Calu3 (cell line): ENCODE results near the gene MYEOV. TPM values are rescaled to one million over a fixed set of nuclear protein-coding genes. Genes with fewer than 3 reads are reported as not detected.

ENCODE experiments used
- BruUV-seq: library from RNA; stranded (reverse); fragments of 400-500 nt; replicated peaks from 2 replicates; lab custom pipeline; 2021; lab: Mats Ljungman, UMichigan
- CTCF ChIA-PET: fragments of 300-600 bp; sonication (Branson Sonifier 250); formaldehyde crosslinking; loops from one replicate; lab custom pipeline; 2022; ENCODE audit warnings: antibody characterized with exemption; lab: Charles Lee
- DNase-seq: peaks from one replicate; pipeline ENCODE4 v3.0.0; 2022
- H3K27ac Mint-ChIP-seq: one replicate; pipeline ENCODE4 v1.8.0; 2022; ENCODE audit warnings: mixed read lengths; ENCODE audit not compliant: unreplicated experiment
- H3K27me3 Mint-ChIP-seq: one replicate; pipeline ENCODE4 v1.8.0; 2022; ENCODE audit warnings: mixed read lengths; ENCODE audit not compliant: unreplicated experiment
- H3K36me3 Mint-ChIP-seq: one replicate; pipeline ENCODE4 v1.8.0; 2022; ENCODE audit warnings: mild to moderate bottlenecking, moderate library complexity, mixed read lengths; ENCODE audit not compliant: insufficient read depth, unreplicated experiment
- H3K4me1 Mint-ChIP-seq: one replicate; pipeline ENCODE4 v1.8.0; 2022; ENCODE audit warnings: mild to moderate bottlenecking, low read depth, mixed read lengths; ENCODE audit not compliant: unreplicated experiment
- H3K4me3 Mint-ChIP-seq: one replicate; pipeline ENCODE4 v1.8.0; 2022; ENCODE audit warnings: mild to moderate bottlenecking, low read depth, moderate library complexity, mixed read lengths; ENCODE audit not compliant: unreplicated experiment
- H3K9me3 Mint-ChIP-seq: one replicate; pipeline ENCODE4 v1.8.0; 2022; ENCODE audit warnings: low read depth, mixed read lengths; ENCODE audit not compliant: unreplicated experiment
- intact Hi-C: fragments of 100-400 bp; cut with micrococcal nuclease; formaldehyde crosslinking; loops from one replicate; pipeline ENCODE4 v1.10.0; 2022; ENCODE audit not compliant: unreplicated experiment
- total RNA-seq: library from RNA; stranded (reverse); gene quantifications from 2 replicates; pipeline ENCODE4 v1.2.3, GENCODE V29; 2022
- TF ChIP-seq, protein P1 (sequence below): fragments of 200-600 bp; IDR thresholded peaks from one replicate; pipeline ENCODE4 v1.8.0; 2022; ENCODE audit warnings: antibody characterized with exemption; ENCODE audit not compliant: unreplicated experiment

Gene MYEOV
- total RNA-seq, 1 experiment from 2014 or later: 79.9 TPM

GRCh38 chr11:69302447-69303020 lies 8.6 kb downstream of the MYEOV start:
- BruUV-seq: no TSS peak
- peak overlapping the region; percentile 0 for H3K4me3 Mint-ChIP-seq
- H3K4me1 Mint-ChIP-seq: peaks cover 79% of the 10 kb centered on the region
- peak overlapping the region; percentile 98 for H3K27ac Mint-ChIP-seq
- no peaks in the 10 kb centered on the region for H3K27me3 Mint-ChIP-seq
- no peaks in the 10 kb centered on the region for H3K9me3 Mint-ChIP-seq
- TF ChIP-seq, protein P1, sequence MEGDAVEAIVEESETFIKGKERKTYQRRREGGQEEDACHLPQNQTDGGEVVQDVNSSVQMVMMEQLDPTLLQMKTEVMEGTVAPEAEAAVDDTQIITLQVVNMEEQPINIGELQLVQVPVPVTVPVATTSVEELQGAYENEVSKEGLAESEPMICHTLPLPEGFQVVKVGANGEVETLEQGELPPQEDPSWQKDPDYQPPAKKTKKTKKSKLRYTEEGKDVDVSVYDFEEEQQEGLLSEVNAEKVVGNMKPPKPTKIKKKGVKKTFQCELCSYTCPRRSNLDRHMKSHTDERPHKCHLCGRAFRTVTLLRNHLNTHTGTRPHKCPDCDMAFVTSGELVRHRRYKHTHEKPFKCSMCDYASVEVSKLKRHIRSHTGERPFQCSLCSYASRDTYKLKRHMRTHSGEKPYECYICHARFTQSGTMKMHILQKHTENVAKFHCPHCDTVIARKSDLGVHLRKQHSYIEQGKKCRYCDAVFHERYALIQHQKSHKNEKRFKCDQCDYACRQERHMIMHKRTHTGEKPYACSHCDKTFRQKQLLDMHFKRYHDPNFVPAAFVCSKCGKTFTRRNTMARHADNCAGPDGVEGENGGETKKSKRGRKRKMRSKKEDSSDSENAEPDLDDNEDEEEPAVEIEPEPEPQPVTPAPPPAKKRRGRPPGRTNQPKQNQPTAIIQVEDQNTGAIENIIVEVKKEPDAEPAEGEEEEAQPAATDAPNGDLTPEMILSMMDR: no peak
- peaks cover 82% of the 10 kb centered on the region for H3K36me3 Mint-ChIP-seq
- CTCF ChIA-PET: interaction anchor here (0.8 to 1.1 kb wide), 3 partner anchors 13 to 337 kb away, joined by 3 to 7 read pairs (median 4); no protein-coding TSS in a partner anchor
- no peak for DNase-seq
- intact Hi-C loops: no loop called here

DNA sequence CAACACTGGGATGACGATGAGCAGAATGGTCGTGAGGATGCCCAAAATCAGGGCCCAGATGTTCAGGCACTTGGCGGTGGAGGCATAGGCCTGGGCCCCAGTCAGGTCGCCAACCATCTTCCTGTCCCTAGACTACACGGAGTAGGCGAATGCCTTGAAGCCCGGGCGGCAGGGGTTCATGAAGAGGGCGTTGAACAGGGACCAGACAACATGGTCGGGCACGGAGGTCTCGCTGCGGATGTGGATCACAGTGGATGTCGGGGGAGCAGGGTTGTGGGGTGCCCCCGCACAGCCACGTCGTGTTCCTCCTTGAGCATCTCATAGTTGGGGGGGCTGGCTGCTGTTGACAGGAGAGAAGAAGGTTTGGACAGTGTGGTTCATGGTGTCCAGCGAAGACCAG lies 9.5 kb downstream of the MYEOV start:
- intact Hi-C loops: no loop called here
- CTCF ChIA-PET: no interaction called here

GRCh38 chr11:69304258-69304657 lies 10.3 kb downstream of the MYEOV start:
- no peaks in the 10 kb centered on the region for H3K9me3 Mint-ChIP-seq
- no TSS peak for BruUV-seq
- no peak for DNase-seq
- peaks cover 76% of the 10 kb centered on the region for H3K4me1 Mint-ChIP-seq
- CTCF ChIA-PET: no interaction called here
- H3K27ac Mint-ChIP-seq: no peak overlapping the region
- intact Hi-C loops: no loop called here
- H3K36me3 Mint-ChIP-seq: peaks cover 74% of the 10 kb centered on the region
- H3K27me3 Mint-ChIP-seq: no peaks in the 10 kb centered on the region
- H3K4me3 Mint-ChIP-seq: no peak overlapping the region
- TF ChIP-seq, protein P1: no peak

More for the DNA sequence above, 9.5 kb downstream of the MYEOV start:
- BruUV-seq: no TSS peak
- no peak for DNase-seq
- peaks cover 79% of the 10 kb centered on the region for H3K4me1 Mint-ChIP-seq
- no peaks in the 10 kb centered on the region for H3K9me3 Mint-ChIP-seq
- H3K36me3 Mint-ChIP-seq: peaks cover 74% of the 10 kb centered on the region
- H3K27ac Mint-ChIP-seq: peak overlapping the region; percentile 98
- no peak overlapping the region for H3K4me3 Mint-ChIP-seq
- H3K27me3 Mint-ChIP-seq: no peaks in the 10 kb centered on the region
- TF ChIP-seq, protein P1: no peak

- no peak overlapping the region for H3K4me3 Mint-ChIP-seq
- peaks cover 71% of the 10 kb centered on the region for H3K4me1 Mint-ChIP-seq
- intact Hi-C loops: no loop called here
- TF ChIP-seq, protein P1: no peak
- H3K9me3 Mint-ChIP-seq: no peaks in the 10 kb centered on the region
- BruUV-seq: no TSS peak
- DNase-seq: no peak
- H3K36me3 Mint-ChIP-seq: peaks cover 72% of the 10 kb centered on the region
- H3K27ac Mint-ChIP-seq: no peak overlapping the region
- H3K27me3 Mint-ChIP-seq: no peaks in the 10 kb centered on the region
- CTCF ChIA-PET: no interaction called here
Observed at GRCh38 chr11:69304686-69305085, 10.7 kb downstream of the MYEOV start.
